ENCODE results near the gene CCDC102B.
"Not testable (repeated sequence)": the region's sequence is repeated elsewhere in the genome, so short reads cannot be mapped to it uniquely, and the experiment has no call there.

Gene CCDC102B

GRCh38 chr18:68909579-68909978 lies 111.7 kb downstream of the CCDC102B start:
- ATAC-seq (ENCODE audit: low read depth) (no peak), DNase-seq (ENCODE audit: low spot score in 2 of 2) (no peak)
- no peaks in the 10 kb centered on the region for H3K27me3 Mint-ChIP-seq
- H3K36me3 Mint-ChIP-seq: no peaks in the 10 kb centered on the region
- peaks cover 2% of the 10 kb centered on the region for H3K9me3 Mint-ChIP-seq
- peaks cover 4% of the 10 kb centered on the region for H3K4me1 Mint-ChIP-seq
- H3K4me3 Mint-ChIP-seq: no peak overlapping the region
- H3K27ac Mint-ChIP-seq: no peak overlapping the region

- Mint-ChIP-seq H3K9me3 (peaks cover 3% of the 10 kb centered on the region), H3K36me3 (no peaks in the 10 kb centered on the region), H3K27ac (no peak overlapping the region), H3K4me1 (peaks cover 6% of the 10 kb centered on the region), H3K4me3 (no peak overlapping the region), H3K27me3 (no peaks in the 10 kb centered on the region)
- DNase-seq (ENCODE audit: low spot score in 2 of 2) (no peak), ATAC-seq (ENCODE audit: low read depth) (no peak)
Measured at GRCh38 chr18:68915061-68915460, 117.2 kb downstream of the CCDC102B start.

GRCh38 chr18:68916734-68917133 lies 118.9 kb downstream of the CCDC102B start:
- Mint-ChIP-seq H3K4me3 (no peak overlapping the region), H3K4me1 (peaks cover 6% of the 10 kb centered on the region), H3K27ac (no peak overlapping the region), H3K27me3 (no peaks in the 10 kb centered on the region), H3K36me3 (no peaks in the 10 kb centered on the region), H3K9me3 (peaks cover 1% of the 10 kb centered on the region)
- DNase-seq (ENCODE audit: low spot score in 2 of 2) (no peak), ATAC-seq (ENCODE audit: low read depth) (no peak)

- Mint-ChIP-seq H3K4me1 (peaks cover 4% of the 10 kb centered on the region), H3K27me3 (no peaks in the 10 kb centered on the region), H3K36me3 (no peaks in the 10 kb centered on the region), H3K4me3 (no peak overlapping the region), H3K27ac (no peak overlapping the region), H3K9me3 (peaks cover 1% of the 10 kb centered on the region)
- no peak for ATAC-seq (ENCODE audit: low read depth)
- no peak for DNase-seq (ENCODE audit: low spot score in 2 of 2)
Measured at GRCh38 chr18:68918216-68918615, 120.3 kb downstream of the CCDC102B start.

- H3K27ac Mint-ChIP-seq: no peak overlapping the region
- H3K27me3 Mint-ChIP-seq: no peaks in the 10 kb centered on the region
- H3K9me3 Mint-ChIP-seq: no peaks in the 10 kb centered on the region
- DNase-seq (ENCODE audit: low spot score in 2 of 2) (no peak), ATAC-seq (ENCODE audit: low read depth) (no peak)
- no peak overlapping the region for H3K4me3 Mint-ChIP-seq
- no peaks in the 10 kb centered on the region for H3K36me3 Mint-ChIP-seq
- no peaks in the 10 kb centered on the region for H3K4me1 Mint-ChIP-seq
Measured at GRCh38 chr18:68919900-68920299, 122.0 kb downstream of the CCDC102B start.

GRCh38 chr18:68922392-68922791 lies 124.5 kb downstream of the CCDC102B start:
- Mint-ChIP-seq H3K27me3 (no peaks in the 10 kb centered on the region), H3K36me3 (no peaks in the 10 kb centered on the region), H3K9me3 (no peaks in the 10 kb centered on the region), H3K27ac (no peak overlapping the region), H3K4me1 (no peaks in the 10 kb centered on the region), H3K4me3 (no peak overlapping the region)
- ATAC-seq (ENCODE audit: low read depth) (no peak), DNase-seq (ENCODE audit: low spot score in 2 of 2) (no peak)

- Mint-ChIP-seq H3K27ac (no peak overlapping the region), H3K36me3 (no peaks in the 10 kb centered on the region), H3K4me3 (no peak overlapping the region), H3K4me1 (no peaks in the 10 kb centered on the region), H3K9me3 (no peaks in the 10 kb centered on the region), H3K27me3 (peaks cover 2% of the 10 kb centered on the region)
- no peak for ATAC-seq (ENCODE audit: low read depth)
- no peak for DNase-seq (ENCODE audit: low spot score in 2 of 2)
Measured at GRCh38 chr18:68925268-68925667, 127.4 kb downstream of the CCDC102B start.

- no peak for ATAC-seq (ENCODE audit: low read depth)
- no peaks in the 10 kb centered on the region for H3K36me3 Mint-ChIP-seq
- no peaks in the 10 kb centered on the region for H3K4me1 Mint-ChIP-seq
- DNase-seq (ENCODE audit: low spot score in 2 of 2): no peak
- peaks cover 2% of the 10 kb centered on the region for H3K27me3 Mint-ChIP-seq
- no peaks in the 10 kb centered on the region for H3K9me3 Mint-ChIP-seq
- no peak overlapping the region for H3K4me3 Mint-ChIP-seq
- no peak overlapping the region for H3K27ac Mint-ChIP-seq
Measured at GRCh38 chr18:68928762-68929675, 131.1 kb downstream of the CCDC102B start.

GRCh38 chr18:68935686-68936085 lies 137.8 kb downstream of the CCDC102B start:
- DNase-seq (ENCODE audit: low spot score in 2 of 2) (no peak), ATAC-seq (ENCODE audit: low read depth) (no peak)
- no peaks in the 10 kb centered on the region for H3K27me3 Mint-ChIP-seq
- H3K9me3 Mint-ChIP-seq: peaks cover 3% of the 10 kb centered on the region
- H3K27ac Mint-ChIP-seq: no peak overlapping the region
- no peaks in the 10 kb centered on the region for H3K36me3 Mint-ChIP-seq
- no peak overlapping the region for H3K4me3 Mint-ChIP-seq
- no peaks in the 10 kb centered on the region for H3K4me1 Mint-ChIP-seq

GRCh38 chr18:68937029-68937599 lies 139.2 kb downstream of the CCDC102B start:
- ATAC-seq (ENCODE audit: low read depth) (no peak), DNase-seq (ENCODE audit: low spot score in 2 of 2) (no peak)
- no peaks in the 10 kb centered on the region for H3K4me1 Mint-ChIP-seq
- H3K27me3 Mint-ChIP-seq: no peaks in the 10 kb centered on the region
- H3K27ac Mint-ChIP-seq: no peak overlapping the region
- no peaks in the 10 kb centered on the region for H3K36me3 Mint-ChIP-seq
- peaks cover 3% of the 10 kb centered on the region for H3K9me3 Mint-ChIP-seq
- H3K4me3 Mint-ChIP-seq: no peak overlapping the region

GRCh38 chr18:68940039-68940438 lies 142.2 kb downstream of the CCDC102B start:
- no peaks in the 10 kb centered on the region for H3K27me3 Mint-ChIP-seq
- peaks cover 3% of the 10 kb centered on the region for H3K9me3 Mint-ChIP-seq
- no peak overlapping the region for H3K4me3 Mint-ChIP-seq
- H3K27ac Mint-ChIP-seq: no peak overlapping the region
- ATAC-seq (ENCODE audit: low read depth) (no peak), DNase-seq (ENCODE audit: low spot score in 2 of 2) (no peak)
- no peaks in the 10 kb centered on the region for H3K4me1 Mint-ChIP-seq
- no peaks in the 10 kb centered on the region for H3K36me3 Mint-ChIP-seq

GRCh38 chr18:68940754-68941153 lies 142.9 kb downstream of the CCDC102B start:
- H3K4me3 Mint-ChIP-seq: no peak overlapping the region
- H3K36me3 Mint-ChIP-seq: no peaks in the 10 kb centered on the region
- no peak for ATAC-seq (ENCODE audit: low read depth)
- H3K4me1 Mint-ChIP-seq: no peaks in the 10 kb centered on the region
- no peak for DNase-seq (ENCODE audit: low spot score in 2 of 2)
- H3K27ac Mint-ChIP-seq: no peak overlapping the region
- H3K9me3 Mint-ChIP-seq: peaks cover 3% of the 10 kb centered on the region
- H3K27me3 Mint-ChIP-seq: no peaks in the 10 kb centered on the region

- Mint-ChIP-seq H3K4me1 (no peaks in the 10 kb centered on the region), H3K27me3 (no peaks in the 10 kb centered on the region), H3K4me3 (no peak overlapping the region), H3K9me3 (peaks cover 3% of the 10 kb centered on the region), H3K36me3 (no peaks in the 10 kb centered on the region), H3K27ac (no peak overlapping the region)
- ATAC-seq (ENCODE audit: low read depth): no peak
- no peak for DNase-seq (ENCODE audit: low spot score in 2 of 2)
Measured at GRCh38 chr18:68942230-68942629, 144.3 kb downstream of the CCDC102B start.

GRCh38 chr18:68943861-68944260 lies 146.0 kb downstream of the CCDC102B start:
- not testable (repeated sequence) for H3K9me3 Mint-ChIP-seq; H3K36me3 Mint-ChIP-seq; DNase-seq (ENCODE audit: low spot score in 2 of 2); H3K27ac Mint-ChIP-seq; ATAC-seq (ENCODE audit: low read depth); H3K4me3 Mint-ChIP-seq; H3K27me3 Mint-ChIP-seq; H3K4me1 Mint-ChIP-seq

GRCh38 chr18:68944330-68944729 lies 146.4 kb downstream of the CCDC102B start:
- Mint-ChIP-seq H3K36me3 (no peaks in the 10 kb centered on the region), H3K9me3 (no peaks in the 10 kb centered on the region), H3K4me1 (no peaks in the 10 kb centered on the region), H3K4me3 (no peak overlapping the region), H3K27me3 (no peaks in the 10 kb centered on the region), H3K27ac (no peak overlapping the region)
- ATAC-seq (ENCODE audit: low read depth) (no peak), DNase-seq (ENCODE audit: low spot score in 2 of 2) (no peak)

Data from memory B cell (primary cell).